Type B pancreatic cell (in vitro differentiated cells): ENCODE data around the gene EPB42. TPM values are rescaled to one million over a fixed set of nuclear protein-coding genes. Genes with fewer than 3 reads are reported as not detected.

Experiments used
- DNase-seq: peaks from one replicate; pipeline ENCODE4 v3.0.0; 2021; ENCODE audit warnings: mixed read lengths; ENCODE audit not compliant: unreplicated experiment; ENCODE audit errors: extremely low spot score
- H3K27ac Mint-ChIP-seq: 2 replicates; pipeline ENCODE4 v1.8.0; 2021; ENCODE audit warnings: mild to moderate bottlenecking, mixed read lengths
- H3K27me3 Mint-ChIP-seq: 2 replicates; pipeline ENCODE4 v1.8.0; 2021; ENCODE audit warnings: mixed read lengths
- H3K36me3 Mint-ChIP-seq: 2 replicates; pipeline ENCODE4 v1.8.0; 2021; ENCODE audit warnings: mixed read lengths
- H3K4me1 Mint-ChIP-seq: one replicate; pipeline ENCODE4 v1.8.0; 2021; ENCODE audit warnings: mixed read lengths; ENCODE audit not compliant: unreplicated experiment
- H3K4me3 Mint-ChIP-seq: 2 replicates; pipeline ENCODE4 v1.8.0; 2021; ENCODE audit warnings: mild to moderate bottlenecking, mixed read lengths
- H3K9me3 Mint-ChIP-seq: 2 replicates; pipeline ENCODE4 v1.8.0; 2021; ENCODE audit warnings: mixed read lengths
- total RNA-seq: library from RNA; stranded (reverse); gene quantifications from 2 replicates; pipeline ENCODE4 v1.2.1, GENCODE V29; 2021; ENCODE audit warnings: low replicate concordance
- TF ChIP-seq, protein P1 (sequence below): fragments of 200-600 bp; sonication (generic); conservative IDR thresholded peaks from 2 replicates; pipeline ENCODE4 v1.5.0; 2021; ENCODE audit warnings: antibody characterized with exemption, mild to moderate bottlenecking

The EPB42 gene
- total RNA-seq, 1 donor from 2014 or later, result not detected

DNA sequence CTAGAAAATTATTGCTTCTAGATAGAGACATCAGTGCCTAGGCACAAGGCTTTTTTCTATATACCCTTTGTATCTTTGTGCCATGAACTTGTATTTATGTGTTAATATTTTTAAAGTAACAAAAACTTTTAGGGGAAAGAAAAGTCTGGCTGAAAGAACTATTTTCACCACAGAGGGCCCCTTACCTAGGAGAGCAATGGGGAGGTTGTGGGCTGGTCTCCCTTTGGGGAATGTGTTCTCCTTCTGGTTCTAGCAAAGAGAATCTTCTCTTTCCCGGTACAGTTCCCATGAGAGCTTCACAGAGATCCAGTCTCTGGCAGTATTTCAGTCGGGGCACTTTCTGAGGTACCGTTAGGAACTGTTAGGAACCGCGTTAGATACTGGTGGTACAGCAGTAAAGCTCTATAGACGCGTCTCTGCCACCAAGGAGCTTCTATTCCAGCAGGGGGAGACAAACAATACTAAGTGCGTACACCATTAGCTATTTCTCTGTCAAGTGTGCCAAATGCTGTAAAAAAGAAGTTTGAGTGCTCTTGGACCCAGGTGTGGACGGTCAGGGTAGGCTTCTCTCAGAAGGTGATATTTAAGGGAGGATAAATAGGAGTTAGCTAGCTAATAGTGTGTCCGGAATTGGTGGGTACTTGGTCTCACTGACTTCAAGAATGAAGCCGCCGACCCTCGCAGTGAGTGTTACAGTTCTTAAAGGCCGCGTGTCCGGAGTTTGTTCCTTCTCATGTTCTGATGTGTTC is 4.6 kb upstream of the EPB42 start:
- Mint-ChIP-seq H3K4me3 (no peak overlapping the region), H3K27me3 (peaks cover 19% of the 10 kb centered on the region), H3K27ac (no peak overlapping the region), H3K9me3 (peaks cover 4% of the 10 kb centered on the region), H3K36me3 (no peaks in the 10 kb centered on the region), H3K4me1 (peaks cover under 1% of the 10 kb centered on the region)
- TF ChIP-seq, protein P1, sequence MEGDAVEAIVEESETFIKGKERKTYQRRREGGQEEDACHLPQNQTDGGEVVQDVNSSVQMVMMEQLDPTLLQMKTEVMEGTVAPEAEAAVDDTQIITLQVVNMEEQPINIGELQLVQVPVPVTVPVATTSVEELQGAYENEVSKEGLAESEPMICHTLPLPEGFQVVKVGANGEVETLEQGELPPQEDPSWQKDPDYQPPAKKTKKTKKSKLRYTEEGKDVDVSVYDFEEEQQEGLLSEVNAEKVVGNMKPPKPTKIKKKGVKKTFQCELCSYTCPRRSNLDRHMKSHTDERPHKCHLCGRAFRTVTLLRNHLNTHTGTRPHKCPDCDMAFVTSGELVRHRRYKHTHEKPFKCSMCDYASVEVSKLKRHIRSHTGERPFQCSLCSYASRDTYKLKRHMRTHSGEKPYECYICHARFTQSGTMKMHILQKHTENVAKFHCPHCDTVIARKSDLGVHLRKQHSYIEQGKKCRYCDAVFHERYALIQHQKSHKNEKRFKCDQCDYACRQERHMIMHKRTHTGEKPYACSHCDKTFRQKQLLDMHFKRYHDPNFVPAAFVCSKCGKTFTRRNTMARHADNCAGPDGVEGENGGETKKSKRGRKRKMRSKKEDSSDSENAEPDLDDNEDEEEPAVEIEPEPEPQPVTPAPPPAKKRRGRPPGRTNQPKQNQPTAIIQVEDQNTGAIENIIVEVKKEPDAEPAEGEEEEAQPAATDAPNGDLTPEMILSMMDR, result peak; percentile 82
- DNase-seq, result no peak

- H3K36me3 Mint-ChIP-seq, result no peaks in the 10 kb centered on the region
- peaks cover 14% of the 10 kb centered on the region for H3K27me3 Mint-ChIP-seq
- DNase-seq, result no peak
- H3K4me3 Mint-ChIP-seq, result no peak overlapping the region
- H3K9me3 Mint-ChIP-seq, result peaks cover 4% of the 10 kb centered on the region
- TF ChIP-seq, protein P1, result no peak
- H3K4me1 Mint-ChIP-seq, result peaks cover 5% of the 10 kb centered on the region
- no peak overlapping the region for H3K27ac Mint-ChIP-seq
Measured at GRCh38 chr15:43221422-43221821, 604 bp upstream of the EPB42 start.

DNA sequence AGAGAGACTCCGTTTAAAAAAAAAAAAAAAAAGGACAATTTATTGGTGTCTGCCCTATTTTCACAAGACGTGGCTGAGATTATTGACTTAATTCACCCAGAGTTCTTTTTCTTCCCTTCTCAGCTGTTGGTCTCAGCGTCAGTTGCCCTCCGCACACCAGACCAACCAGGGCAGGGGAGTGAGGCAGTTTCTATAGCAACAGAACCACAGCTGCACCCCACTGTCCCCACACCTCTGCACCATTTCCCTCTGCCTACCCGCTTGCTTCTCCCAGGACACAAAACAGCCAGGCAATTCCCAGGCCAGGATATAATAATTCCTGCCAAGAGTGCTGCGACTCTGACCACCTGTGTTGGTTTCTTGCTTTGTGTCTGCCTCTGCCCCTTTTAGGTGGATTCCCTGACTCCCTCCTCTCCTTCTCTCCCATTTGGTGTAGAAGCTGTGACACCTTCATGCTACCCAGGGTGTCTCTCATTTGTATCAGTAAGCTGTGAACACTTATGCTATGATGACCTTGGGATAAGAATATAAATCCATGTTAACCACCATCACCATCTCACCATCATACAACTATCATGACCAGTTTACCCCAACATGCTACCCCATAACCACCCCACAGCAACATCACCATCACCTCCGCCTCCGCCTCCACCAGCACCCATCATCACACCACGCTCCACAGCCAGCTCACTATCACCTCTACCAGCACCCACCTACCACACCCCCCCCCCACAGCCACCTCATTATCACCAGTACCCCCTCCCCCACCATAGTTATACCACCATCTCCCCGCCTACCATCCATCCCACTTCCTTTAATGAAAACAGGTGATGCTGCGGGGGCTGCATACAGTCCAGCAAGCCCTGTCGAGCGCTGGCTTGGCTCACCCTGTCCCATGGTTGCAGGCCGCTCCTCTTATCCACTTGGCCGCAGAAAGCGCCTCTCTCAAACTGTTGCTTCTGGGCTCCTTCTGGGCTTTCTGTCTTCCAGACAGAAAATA is 589 bp downstream of the EPB42 start:
- Mint-ChIP-seq H3K4me3 (no peak overlapping the region), H3K36me3 (no peaks in the 10 kb centered on the region), H3K27ac (no peak overlapping the region), H3K27me3 (peaks cover 9% of the 10 kb centered on the region), H3K4me1 (peaks cover 5% of the 10 kb centered on the region), H3K9me3 (no peaks in the 10 kb centered on the region)
- no peak for DNase-seq
- TF ChIP-seq, protein P1, result no peak

GRCh38 chr15:43218908-43219706 is 1.7 kb downstream of the EPB42 start:
- Mint-ChIP-seq H3K4me1 (peaks cover 5% of the 10 kb centered on the region), H3K27ac (no peak overlapping the region), H3K36me3 (no peaks in the 10 kb centered on the region), H3K9me3 (no peaks in the 10 kb centered on the region), H3K4me3 (no peak overlapping the region), H3K27me3 (peaks cover 9% of the 10 kb centered on the region)
- no peak for DNase-seq
- TF ChIP-seq, protein P1, result peak; percentile 60

DNA sequence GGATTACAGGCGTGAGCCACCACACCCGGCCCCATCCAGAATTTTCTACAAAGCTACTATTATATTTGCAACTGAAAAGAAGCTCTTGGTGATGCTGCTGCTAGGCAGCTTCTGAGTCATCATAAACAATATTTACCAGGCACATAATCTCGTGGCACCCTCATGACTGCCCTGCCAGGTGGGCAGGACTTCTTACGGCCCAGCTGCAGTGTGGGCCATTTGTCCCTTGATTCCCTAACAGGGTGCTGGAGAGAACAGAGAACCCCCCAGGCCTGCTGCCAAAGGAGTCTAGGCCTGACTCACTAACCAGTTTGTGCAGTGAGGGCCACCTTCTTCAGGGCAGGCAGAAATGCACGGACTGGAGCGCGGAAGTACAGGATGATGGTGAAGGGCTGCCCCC is 4.9 kb downstream of the EPB42 start:
- Mint-ChIP-seq H3K27ac (no peak overlapping the region), H3K4me1 (peaks cover 5% of the 10 kb centered on the region), H3K36me3 (no peaks in the 10 kb centered on the region), H3K4me3 (no peak overlapping the region), H3K27me3 (peaks cover 13% of the 10 kb centered on the region), H3K9me3 (no peaks in the 10 kb centered on the region)
- TF ChIP-seq, protein P1, result no peak
- no peak for DNase-seq
